Type B pancreatic cell (in vitro differentiated cells): ENCODE results near the gene BNC2. TPM values are rescaled to one million over a fixed set of nuclear protein-coding genes. Genes with fewer than 3 reads are reported as not detected.

Experiments used
- DNase-seq: peaks from one replicate; pipeline ENCODE4 v3.0.0; 2021; ENCODE audit warnings: mixed read lengths; ENCODE audit not compliant: unreplicated experiment; ENCODE audit errors: extremely low spot score
- H3K27ac Mint-ChIP-seq: 2 replicates; pipeline ENCODE4 v1.8.0; 2021; ENCODE audit warnings: mild to moderate bottlenecking, mixed read lengths
- H3K27me3 Mint-ChIP-seq: 2 replicates; pipeline ENCODE4 v1.8.0; 2021; ENCODE audit warnings: mixed read lengths
- H3K36me3 Mint-ChIP-seq: 2 replicates; pipeline ENCODE4 v1.8.0; 2021; ENCODE audit warnings: mixed read lengths
- H3K4me1 Mint-ChIP-seq: one replicate; pipeline ENCODE4 v1.8.0; 2021; ENCODE audit warnings: mixed read lengths; ENCODE audit not compliant: unreplicated experiment
- H3K4me3 Mint-ChIP-seq: 2 replicates; pipeline ENCODE4 v1.8.0; 2021; ENCODE audit warnings: mild to moderate bottlenecking, mixed read lengths
- H3K9me3 Mint-ChIP-seq: 2 replicates; pipeline ENCODE4 v1.8.0; 2021; ENCODE audit warnings: mixed read lengths
- CTCF ChIP-seq: fragments of 200-600 bp; sonication (generic); conservative IDR thresholded peaks from 2 replicates; pipeline ENCODE4 v1.5.0; 2021; ENCODE audit warnings: antibody characterized with exemption, mild to moderate bottlenecking
- total RNA-seq: library from RNA; stranded (reverse); gene quantifications from 2 replicates; pipeline ENCODE4 v1.2.1, GENCODE V29; 2021; ENCODE audit warnings: low replicate concordance

BNC2 gene
- total RNA-seq, 1 donor from 2014 or later = 80.9 TPM

- Mint-ChIP-seq H3K27ac (no peak overlapping the region), H3K27me3 (no peaks in the 10 kb centered on the region), H3K4me1 (peaks cover 30% of the 10 kb centered on the region), H3K9me3 (no peaks in the 10 kb centered on the region), H3K36me3 (peaks cover 15% of the 10 kb centered on the region), H3K4me3 (no peak overlapping the region)
- DNase-seq = no peak
- TF ChIP-seq CTCF = no peak
These were observed 324.8 kb downstream of the BNC2 start for GRCh38 chr9:16545639-16546038.

- Mint-ChIP-seq H3K27me3 (no peaks in the 10 kb centered on the region), H3K9me3 (no peaks in the 10 kb centered on the region), H3K36me3 (peaks cover 15% of the 10 kb centered on the region), H3K27ac (no peak overlapping the region), H3K4me1 (peaks cover 31% of the 10 kb centered on the region), H3K4me3 (no peak overlapping the region)
- no peak for TF ChIP-seq CTCF
- no peak for DNase-seq
These were observed 325.6 kb downstream of the BNC2 start for GRCh38 chr9:16544842-16545241.

GRCh38 chr9:16543686-16544085 lies 326.8 kb downstream of the BNC2 start:
- H3K36me3 Mint-ChIP-seq = peaks cover 15% of the 10 kb centered on the region
- peaks cover 27% of the 10 kb centered on the region for H3K4me1 Mint-ChIP-seq
- no peak overlapping the region for H3K27ac Mint-ChIP-seq
- TF ChIP-seq CTCF = no peak
- no peak for DNase-seq
- no peaks in the 10 kb centered on the region for H3K9me3 Mint-ChIP-seq
- H3K27me3 Mint-ChIP-seq = no peaks in the 10 kb centered on the region
- H3K4me3 Mint-ChIP-seq = no peak overlapping the region

GRCh38 chr9:16543225-16543624 lies 327.2 kb downstream of the BNC2 start:
- H3K4me1 Mint-ChIP-seq = peaks cover 27% of the 10 kb centered on the region
- no peak for DNase-seq
- H3K4me3 Mint-ChIP-seq = no peak overlapping the region
- peaks cover 15% of the 10 kb centered on the region for H3K36me3 Mint-ChIP-seq
- H3K27me3 Mint-ChIP-seq = no peaks in the 10 kb centered on the region
- no peak for TF ChIP-seq CTCF
- H3K9me3 Mint-ChIP-seq = no peaks in the 10 kb centered on the region
- H3K27ac Mint-ChIP-seq = no peak overlapping the region

- no peak overlapping the region for H3K4me3 Mint-ChIP-seq
- no peaks in the 10 kb centered on the region for H3K27me3 Mint-ChIP-seq
- no peaks in the 10 kb centered on the region for H3K9me3 Mint-ChIP-seq
- TF ChIP-seq CTCF = no peak
- peaks cover 8% of the 10 kb centered on the region for H3K36me3 Mint-ChIP-seq
- H3K4me1 Mint-ChIP-seq = peaks cover 24% of the 10 kb centered on the region
- DNase-seq = no peak
- H3K27ac Mint-ChIP-seq = no peak overlapping the region
These were observed 328.2 kb downstream of the BNC2 start for GRCh38 chr9:16542290-16542689.
